Breast epithelium (tissue), 3 donors: Measurements from ENCODE around the gene PRKG1.

Experiments used
- CTCF ChIP-seq, 3 donors: fragments of 450-650 bp; IDR thresholded peaks; one replicate each; pipeline ENCODE4 v1.5.1; 2016 to 2017; ENCODE audit warnings: antibody characterized with exemption in 3 of 3, mild to moderate bottlenecking in 3 of 3, moderate library complexity in 3 of 3
- POLR2AphosphoS5 ChIP-seq, 3 donors: sonication (generic); formaldehyde crosslinking; IDR thresholded peaks; one replicate each; pipeline ENCODE4 v1.6.1; 2017; ENCODE audit warnings: antibody characterized with exemption in 3 of 3

- TF ChIP-seq CTCF (IDR thresholded peaks at IDR 0.05) (no peak), POLR2AphosphoS5 (IDR thresholded peaks at IDR 0.05) (no peak)
Measured at GRCh38 chr10:51886438-51887068, 812.3 kb downstream of the PRKG1 start.
